Renal cortex interstitium (tissue), 11 donors: ENCODE measurements around the gene QRFP. TPM values are rescaled to one million over a fixed set of nuclear protein-coding genes. Genes with fewer than 3 reads are reported as not detected.
"Not testable (repeated sequence)": the region's sequence is repeated elsewhere in the genome, so short reads cannot be mapped to it uniquely, and the experiment has no call there.

Experiments
- DNase-seq, 11 donors: peaks; one replicate each; pipeline ENCODE4 v3.0.0-alpha.2; 2013; ENCODE audit warnings: low read depth in 9 of 11, low spot score in 4 of 11; ENCODE audit errors: extremely low read depth in 1 of 11
- polyA plus RNA-seq, 3 donors: library from polyadenylated mRNA; unstranded; fragments of 120-200 nt; gene quantifications; one replicate each; pipeline ENCODE4 v1.2.1, GENCODE V29; 2013; ENCODE audit not compliant: insufficient read length in 3 of 3

QRFP gene
- polyA plus RNA-seq, 3 donors: 0.34 to 0.57 (median 0.36) TPM

DNA sequence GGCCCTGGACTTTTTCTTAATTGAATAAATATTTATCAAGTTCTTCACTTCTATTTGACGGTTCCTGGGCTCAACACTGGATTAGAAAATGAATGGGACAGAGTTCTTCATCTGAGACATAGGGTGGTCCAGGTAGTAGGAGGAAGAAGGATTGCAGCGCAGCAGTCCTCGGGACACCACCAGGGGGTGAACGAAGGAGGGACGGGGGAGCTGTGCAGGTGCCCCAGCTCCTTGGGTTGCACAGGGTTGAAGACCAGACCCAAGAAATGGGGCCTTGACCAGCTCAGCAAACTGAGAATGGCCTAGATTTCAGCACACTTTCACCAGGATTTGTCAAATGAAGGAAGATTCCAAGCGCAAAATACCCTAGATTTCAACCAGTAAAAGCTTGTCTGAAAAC lies 32.1 kb downstream of the QRFP start:
- DNase-seq: no peak

DNA sequence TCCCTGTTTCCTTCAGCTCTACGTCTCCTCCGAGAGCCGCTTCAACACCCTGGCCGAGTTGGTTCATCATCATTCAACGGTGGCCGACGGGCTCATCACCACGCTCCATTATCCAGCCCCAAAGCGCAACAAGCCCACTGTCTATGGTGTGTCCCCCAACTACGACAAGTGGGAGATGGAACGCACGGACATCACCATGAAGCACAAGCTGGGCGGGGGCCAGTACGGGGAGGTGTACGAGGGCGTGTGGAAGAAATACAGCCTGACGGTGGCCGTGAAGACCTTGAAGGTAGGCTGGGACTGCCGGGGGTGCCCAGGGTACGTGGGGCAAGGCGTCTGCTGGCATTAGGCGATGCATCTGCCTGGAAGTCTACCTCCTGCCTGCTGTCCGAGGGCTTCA lies 33.9 kb downstream of the QRFP start:
- no peak for DNase-seq

- DNase-seq: no peak
Measured at GRCh38 chr9:130862217-130862616, 34.4 kb downstream of the QRFP start.

DNA sequence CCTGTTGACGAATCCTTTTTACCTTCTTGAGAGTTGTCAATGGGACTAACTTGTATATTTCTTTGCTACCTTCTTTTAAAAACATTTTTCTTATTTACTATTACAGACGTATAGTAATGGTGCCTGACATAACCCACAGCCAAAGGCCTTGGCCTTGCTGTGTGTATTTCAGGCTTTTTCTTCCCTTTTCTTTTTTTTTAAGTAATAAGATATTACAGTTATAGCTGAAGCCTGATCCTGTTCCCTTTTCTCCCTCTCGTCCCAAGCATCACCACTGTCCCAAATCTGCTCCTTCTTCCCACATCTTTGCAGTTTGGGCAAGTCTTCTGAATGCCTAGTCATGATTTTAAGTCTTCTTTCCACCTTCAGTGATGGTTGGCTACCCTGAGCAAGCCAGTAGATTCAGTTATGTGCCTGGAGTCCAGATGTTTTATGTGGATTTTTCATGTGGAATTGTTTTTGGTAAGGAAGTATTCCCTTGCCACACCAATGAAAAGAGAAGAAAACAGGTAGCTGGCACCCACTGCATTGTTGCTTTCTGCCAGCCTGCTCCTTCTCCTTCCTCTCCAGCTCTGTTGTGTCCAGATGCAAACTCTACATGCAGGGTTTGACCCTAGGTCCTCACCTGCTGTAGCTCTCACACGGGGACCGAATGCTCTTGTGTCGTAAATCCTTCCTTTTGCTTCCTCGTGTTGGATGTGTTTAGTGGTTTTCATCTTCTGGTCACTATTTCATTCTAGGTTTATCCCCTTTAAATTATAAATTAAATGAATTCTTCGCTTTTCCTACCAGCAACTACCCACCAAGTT lies 35.0 kb downstream of the QRFP start:
- no peak for DNase-seq

DNA sequence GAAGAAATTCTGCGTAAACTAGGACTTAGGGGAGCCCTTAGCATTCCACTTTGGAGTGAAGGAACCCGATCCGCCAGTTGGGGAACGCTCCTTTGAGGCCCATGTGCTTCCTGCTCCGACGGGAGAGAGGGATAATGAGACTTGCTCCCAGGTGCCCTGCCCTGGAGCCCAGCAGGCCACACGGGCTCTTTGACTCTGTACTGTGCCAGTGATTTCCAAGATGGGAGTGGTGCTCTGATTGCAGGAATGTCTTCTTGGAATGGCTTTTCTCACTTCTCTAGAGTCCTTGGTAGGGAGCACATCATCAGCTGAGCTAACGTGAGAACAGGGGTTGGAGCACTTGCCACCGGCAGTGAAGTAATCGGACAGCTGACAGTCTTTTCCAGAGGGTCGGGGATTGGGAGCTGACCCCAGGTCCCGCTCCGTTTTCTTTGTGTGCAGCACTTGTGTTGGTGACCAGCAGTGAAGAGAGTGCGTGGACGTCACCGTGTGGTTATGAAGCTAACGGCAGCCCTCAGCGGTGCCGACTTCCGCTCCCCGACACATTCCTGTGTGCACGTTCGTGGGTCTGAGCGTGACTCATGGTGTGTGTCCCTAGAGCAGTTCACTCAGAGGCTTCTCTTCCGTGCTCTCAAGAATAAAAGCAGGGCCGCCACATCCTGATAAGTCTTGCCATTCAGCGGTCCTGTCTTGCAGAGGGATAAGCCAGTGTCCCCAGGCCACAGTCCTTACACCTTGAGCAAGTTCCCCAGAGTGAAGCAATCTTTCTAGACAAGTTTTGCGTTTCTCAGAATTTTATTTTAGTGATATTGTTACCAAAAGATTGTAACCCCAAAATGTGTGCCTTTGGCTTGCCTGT lies 35.9 kb downstream of the QRFP start:
- DNase-seq: peak in 4 of 11 donors; percentile 55 to 72 (median 64)

DNA sequence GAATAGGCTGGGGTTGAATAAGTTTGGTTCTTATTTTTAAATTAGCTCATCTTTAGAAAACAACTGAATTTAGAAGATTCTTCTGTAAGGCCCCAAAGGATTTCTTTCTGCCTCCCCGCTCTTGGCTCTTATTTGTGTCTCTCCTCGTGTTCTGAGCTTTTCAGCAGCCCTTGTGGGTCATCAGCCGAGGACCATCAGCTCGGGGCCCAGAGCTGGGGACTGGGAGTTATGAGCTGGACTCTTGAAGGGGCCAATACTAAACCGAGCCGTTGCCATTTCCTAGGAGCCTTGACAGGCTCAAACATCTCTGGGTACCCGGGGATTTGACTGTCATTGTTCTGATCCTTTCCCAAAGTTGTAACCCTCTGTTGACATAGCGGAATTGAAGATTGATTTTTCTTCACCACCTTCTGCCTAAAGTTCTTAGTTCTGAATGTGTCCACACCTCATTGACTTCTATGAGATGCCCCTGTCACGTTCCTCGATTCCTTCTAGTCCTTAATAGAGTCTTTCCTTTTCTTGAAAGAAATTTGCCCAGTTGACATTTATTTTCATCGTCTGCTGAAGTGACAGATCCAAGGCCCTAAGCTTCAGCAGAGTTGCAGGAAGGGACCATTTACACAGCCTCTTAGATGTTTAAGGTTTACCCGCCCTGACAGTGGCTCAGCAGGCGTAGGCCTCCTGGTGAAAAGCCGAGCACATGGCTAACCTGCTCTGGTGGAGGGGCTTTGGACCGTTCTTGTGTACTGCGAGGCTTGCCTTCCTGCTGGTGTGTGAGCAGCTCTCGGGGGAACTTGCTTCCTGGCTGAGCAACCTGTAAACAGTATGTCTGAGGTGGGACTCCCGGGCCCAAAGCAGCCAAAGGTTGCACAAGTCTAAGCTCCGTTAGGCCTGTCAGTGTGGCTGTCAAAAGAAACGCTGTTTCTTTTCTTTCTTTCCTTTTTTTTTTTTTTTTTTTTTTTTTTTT lies 37.6 kb downstream of the QRFP start:
- DNase-seq: no peak

GRCh38 chr9:130857864-130858738 lies 38.5 kb downstream of the QRFP start:
- DNase-seq: no peak

GRCh38 chr9:130856474-130856873 lies 40.1 kb downstream of the QRFP start:
- no peak for DNase-seq

- no peak for DNase-seq
Measured at GRCh38 chr9:130854835-130855234, 41.8 kb downstream of the QRFP start.

DNA sequence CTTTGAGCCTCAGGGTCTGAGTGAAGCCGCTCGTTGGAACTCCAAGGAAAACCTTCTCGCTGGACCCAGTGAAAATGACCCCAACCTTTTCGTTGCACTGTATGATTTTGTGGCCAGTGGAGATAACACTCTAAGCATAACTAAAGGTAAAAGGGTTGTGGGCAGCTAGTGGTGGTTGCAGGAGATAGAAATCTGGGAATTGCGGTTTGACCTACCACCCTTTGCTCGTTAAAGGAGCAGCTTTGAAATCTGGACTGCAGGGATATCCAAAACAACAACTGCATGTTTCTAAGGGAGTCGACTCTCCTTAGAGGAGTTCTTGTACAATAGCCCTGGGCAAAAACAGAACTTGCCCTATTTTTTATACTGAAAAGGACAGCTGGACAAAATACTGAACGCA lies 42.5 kb downstream of the QRFP start:
- no peak for DNase-seq

GRCh38 chr9:130852801-130853200 lies 43.8 kb downstream of the QRFP start:
- no peak for DNase-seq

GRCh38 chr9:130849356-130849755 lies 47.3 kb downstream of the QRFP start:
- DNase-seq: no peak

- DNase-seq: not testable (repeated sequence)
Measured at GRCh38 chr9:130848514-130848913, 48.1 kb downstream of the QRFP start.

GRCh38 chr9:130847306-130848217 lies 49.0 kb downstream of the QRFP start:
- DNase-seq: no peak

DNA sequence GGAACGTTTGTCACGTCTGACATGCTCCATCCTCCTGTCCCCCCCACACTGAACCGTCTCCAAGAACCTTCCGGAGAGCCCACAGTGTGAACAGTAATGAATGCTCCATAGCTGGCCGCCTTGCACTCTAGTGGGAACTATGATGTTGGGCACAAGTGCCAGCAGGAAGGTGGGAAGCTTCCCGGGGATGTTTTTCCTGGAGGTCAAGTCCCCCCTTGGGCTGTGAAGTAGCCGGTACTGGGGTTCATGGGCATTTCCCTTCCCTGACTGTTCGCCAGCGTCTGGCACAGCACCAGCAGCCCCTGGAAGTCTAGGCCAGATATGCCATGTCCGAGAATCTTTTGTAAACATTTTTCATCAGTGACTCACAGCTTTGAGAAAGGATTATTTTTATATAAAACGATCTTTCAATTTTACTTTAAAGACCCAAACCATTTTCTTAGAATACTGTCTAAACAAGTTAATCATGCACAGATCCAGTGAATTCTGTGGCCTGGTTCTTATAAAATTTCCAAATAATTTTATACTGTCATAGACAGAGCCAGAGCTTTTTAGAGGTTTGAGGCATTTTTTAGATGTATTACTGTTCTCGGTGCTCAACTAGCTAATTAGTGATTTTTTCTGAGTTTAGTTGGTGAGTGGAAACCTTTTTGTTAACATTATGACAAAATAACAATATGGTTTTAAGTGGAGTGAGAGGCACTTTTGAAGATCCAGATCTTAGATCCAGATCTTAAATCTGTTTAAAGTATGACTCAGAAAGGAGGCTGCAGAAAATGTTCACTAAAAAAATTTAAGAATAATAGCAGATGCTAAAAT lies 49.9 kb downstream of the QRFP start:
- DNase-seq: no peak

GRCh38 chr9:130845901-130846481 lies 50.6 kb downstream of the QRFP start:
- DNase-seq: no peak
